SJCRH30 (cell line): Measurements from ENCODE around the gene SLC44A5. TPM values are rescaled to one million over a fixed set of nuclear protein-coding genes. Genes with fewer than 3 reads are reported as not detected.
"Not testable (repeated sequence)": the region's sequence is repeated elsewhere in the genome, so short reads cannot be mapped to it uniquely, and the experiment has no call there.

ENCODE experiments used
- DNase-seq, 2 experiments: peaks; one replicate each; pipeline ENCODE4 v3.0.0-alpha.2; 2015 to 2020
- H3K27ac ChIP-seq: fragments of 250-450 bp; sonication (Bioruptor Pico); 2 replicates; pipeline ENCODE4 v1.5.1; 2020; ENCODE audit warnings: mild to moderate bottlenecking, moderate library complexity
- H3K27me3 ChIP-seq: fragments of 250-450 bp; sonication (Bioruptor Pico); 2 replicates; pipeline ENCODE4 v1.5.1; 2020; ENCODE audit warnings: mild to moderate bottlenecking, moderate library complexity
- H3K36me3 ChIP-seq: fragments of 250-450 bp; sonication (Bioruptor Pico); 2 replicates; pipeline ENCODE4 v1.5.1; 2020; ENCODE audit warnings: mild to moderate bottlenecking, moderate library complexity
- H3K4me1 ChIP-seq: fragments of 250-450 bp; sonication (Bioruptor Pico); 2 replicates; pipeline ENCODE4 v1.5.1; 2020; ENCODE audit warnings: mild to moderate bottlenecking, moderate library complexity
- H3K4me3 ChIP-seq: fragments of 250-450 bp; sonication (Bioruptor Pico); 2 replicates; pipeline ENCODE4 v1.5.1; 2020; ENCODE audit warnings: mild to moderate bottlenecking, moderate library complexity
- H3K9me3 ChIP-seq: fragments of 250-450 bp; sonication (Bioruptor Pico); replicated peaks from 2 replicates; pipeline ENCODE4 v1.5.1; 2020; ENCODE audit warnings: mild to moderate bottlenecking, moderate library complexity
- total RNA-seq: library from RNA; depleted of rRNA; stranded (reverse); fragments of >200 nt; shearing (Covaris generic); gene quantifications from 2 replicates; pipeline ENCODE4 v1.2.3, GENCODE V29; 2014

The SLC44A5 gene
- total RNA-seq, 1 experiment from 2014 or later: 0.47 TPM

DNA sequence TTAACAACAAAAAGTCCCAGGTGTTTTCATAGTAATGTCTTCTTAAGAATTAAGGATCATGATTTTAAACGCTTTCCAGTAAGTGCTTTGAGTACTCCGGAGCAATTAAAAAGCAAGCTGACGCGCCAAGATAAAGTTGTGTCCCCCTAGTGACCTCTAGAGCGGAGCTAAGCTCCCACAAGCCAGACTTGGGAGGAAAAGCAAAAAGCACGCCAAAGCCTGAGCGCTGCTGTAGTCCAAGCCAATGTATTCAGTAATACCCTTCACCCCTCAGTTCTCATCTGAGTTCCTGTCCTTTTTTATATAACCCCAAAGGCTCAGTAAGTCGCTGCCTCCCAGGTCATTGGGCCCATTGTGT lies 3.5 kb upstream of the SLC44A5 start:
- no peak overlapping the region; the same call in 1 of the 2 replicates for H3K4me3 ChIP-seq
- H3K36me3 ChIP-seq: no peaks in the 10 kb centered on the region
- no peak overlapping the region for H3K27ac ChIP-seq
- DNase-seq: no peak
- H3K27me3 ChIP-seq: peaks cover 20% of the 10 kb centered on the region
- no peaks in the 10 kb centered on the region for H3K4me1 ChIP-seq
- H3K9me3 ChIP-seq: no peaks in the 10 kb centered on the region

DNA sequence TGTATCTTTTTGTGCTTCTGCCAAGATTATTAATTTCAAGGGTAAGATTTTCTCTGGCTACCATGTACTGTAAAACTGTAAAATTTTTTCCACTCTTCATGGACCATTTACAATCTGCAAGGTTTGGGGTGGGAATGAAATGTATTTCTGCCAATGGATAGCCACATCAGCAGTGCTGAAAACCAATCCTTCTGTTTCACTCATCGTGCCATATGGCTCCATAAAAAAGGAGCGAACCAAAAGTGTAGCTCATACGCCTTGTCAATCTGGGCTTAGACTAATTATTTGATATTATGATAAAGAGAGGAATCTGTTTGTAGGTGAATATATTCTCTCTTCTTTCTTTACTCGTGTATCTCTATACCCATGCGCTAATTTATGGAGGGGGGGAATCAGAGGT lies 3.0 kb upstream of the SLC44A5 start:
- H3K27ac ChIP-seq: no peak overlapping the region
- no peaks in the 10 kb centered on the region for H3K36me3 ChIP-seq
- no peaks in the 10 kb centered on the region for H3K4me1 ChIP-seq
- no peak for DNase-seq
- no peaks in the 10 kb centered on the region for H3K9me3 ChIP-seq
- no peak overlapping the region for H3K4me3 ChIP-seq
- H3K27me3 ChIP-seq: peaks cover 20% of the 10 kb centered on the region

DNA sequence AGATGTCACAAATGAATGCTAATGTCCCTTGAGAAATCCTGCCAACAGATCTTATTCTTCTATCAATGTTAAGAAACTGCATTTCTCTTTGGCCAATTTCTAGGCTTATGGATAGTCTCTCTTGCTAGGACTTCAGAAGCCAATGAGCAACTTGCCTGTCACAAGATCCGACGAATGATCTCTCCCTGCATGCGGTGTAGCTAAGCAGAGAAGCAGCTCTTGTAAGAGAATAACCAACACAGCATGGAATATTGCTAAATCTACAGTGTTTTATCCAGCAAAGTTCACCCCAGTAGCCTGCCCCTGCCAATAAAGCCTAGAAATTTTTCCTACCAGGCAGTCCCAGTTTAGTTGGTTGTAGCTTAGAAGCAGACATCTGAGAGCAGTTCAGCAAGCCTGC lies 2.1 kb upstream of the SLC44A5 start:
- Histone ChIP-seq H3K4me1 (no peaks in the 10 kb centered on the region), H3K27ac (no peak overlapping the region), H3K27me3 (peaks cover 20% of the 10 kb centered on the region), H3K9me3 (no peaks in the 10 kb centered on the region), H3K36me3 (no peaks in the 10 kb centered on the region), H3K4me3 (no peak overlapping the region)
- DNase-seq: no peak

GRCh38 chr1:75602486-75602885 lies 8.4 kb downstream of the SLC44A5 start:
- DNase-seq: no peak
- H3K36me3 ChIP-seq: no peaks in the 10 kb centered on the region
- no peak overlapping the region for H3K27ac ChIP-seq
- H3K4me3 ChIP-seq: no peak overlapping the region
- no peaks in the 10 kb centered on the region for H3K4me1 ChIP-seq
- H3K27me3 ChIP-seq: no peaks in the 10 kb centered on the region
- H3K9me3 ChIP-seq: no peaks in the 10 kb centered on the region

DNA sequence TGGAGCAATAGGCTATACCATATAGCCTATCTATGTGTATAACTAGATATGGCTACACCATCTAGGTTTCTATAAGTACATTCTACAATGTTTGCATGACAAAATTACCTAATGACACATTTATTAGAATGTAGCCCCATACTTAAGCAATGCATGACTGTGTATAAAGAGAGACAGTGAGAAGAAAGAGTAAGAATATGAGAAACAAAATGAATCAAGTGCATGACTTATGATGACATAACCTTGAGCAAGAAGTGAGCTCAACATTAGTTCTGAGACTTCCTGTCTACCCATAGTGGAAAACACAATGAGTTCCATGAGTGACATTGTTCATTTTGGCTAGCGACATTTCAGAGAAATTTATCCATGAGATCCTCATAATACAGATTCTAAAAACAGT lies 10.1 kb downstream of the SLC44A5 start:
- H3K27ac ChIP-seq: no peak overlapping the region
- H3K4me3 ChIP-seq: no peak overlapping the region
- DNase-seq: no peak
- no peaks in the 10 kb centered on the region for H3K36me3 ChIP-seq
- no peaks in the 10 kb centered on the region for H3K9me3 ChIP-seq
- no peaks in the 10 kb centered on the region for H3K4me1 ChIP-seq
- no peaks in the 10 kb centered on the region for H3K27me3 ChIP-seq

- no peak for DNase-seq
- Histone ChIP-seq H3K27me3 (no peaks in the 10 kb centered on the region), H3K36me3 (no peaks in the 10 kb centered on the region), H3K9me3 (no peaks in the 10 kb centered on the region), H3K4me1 (no peaks in the 10 kb centered on the region), H3K4me3 (no peak overlapping the region), H3K27ac (no peak overlapping the region)
These were observed 16.6 kb downstream of the SLC44A5 start for GRCh38 chr1:75594327-75594726.

DNA sequence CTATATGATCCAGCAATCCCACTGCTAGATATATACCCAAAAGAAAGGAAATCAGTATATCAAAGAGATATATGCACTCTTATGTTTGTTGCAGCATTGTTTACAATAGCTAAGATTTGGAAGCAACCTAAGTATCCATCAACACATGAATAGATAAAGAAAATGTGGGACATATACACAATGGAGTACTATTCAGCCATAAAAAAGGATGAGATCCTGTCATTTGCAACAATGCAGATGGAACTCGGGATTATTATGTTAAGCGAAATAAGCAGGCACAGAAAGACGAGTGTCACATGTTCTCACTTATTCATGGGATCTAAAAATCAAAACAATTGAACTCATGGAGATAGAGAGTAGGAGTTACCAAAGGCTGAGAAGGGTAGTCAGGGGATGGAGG lies 17.5 kb downstream of the SLC44A5 start:
- not testable (repeated sequence) for H3K4me3 ChIP-seq, DNase-seq, H3K27me3 ChIP-seq

GRCh38 chr1:75589637-75590036 lies 21.3 kb downstream of the SLC44A5 start:
- Histone ChIP-seq H3K36me3 (no peaks in the 10 kb centered on the region), H3K4me3 (no peak overlapping the region), H3K27ac (no peak overlapping the region), H3K4me1 (no peaks in the 10 kb centered on the region), H3K9me3 (no peaks in the 10 kb centered on the region), H3K27me3 (no peaks in the 10 kb centered on the region)
- no peak for DNase-seq

More for the DNA sequence above, 17.5 kb downstream of the SLC44A5 start:
- H3K36me3 ChIP-seq, H3K27ac ChIP-seq, H3K4me1 ChIP-seq, H3K9me3 ChIP-seq: not testable (repeated sequence)

DNA sequence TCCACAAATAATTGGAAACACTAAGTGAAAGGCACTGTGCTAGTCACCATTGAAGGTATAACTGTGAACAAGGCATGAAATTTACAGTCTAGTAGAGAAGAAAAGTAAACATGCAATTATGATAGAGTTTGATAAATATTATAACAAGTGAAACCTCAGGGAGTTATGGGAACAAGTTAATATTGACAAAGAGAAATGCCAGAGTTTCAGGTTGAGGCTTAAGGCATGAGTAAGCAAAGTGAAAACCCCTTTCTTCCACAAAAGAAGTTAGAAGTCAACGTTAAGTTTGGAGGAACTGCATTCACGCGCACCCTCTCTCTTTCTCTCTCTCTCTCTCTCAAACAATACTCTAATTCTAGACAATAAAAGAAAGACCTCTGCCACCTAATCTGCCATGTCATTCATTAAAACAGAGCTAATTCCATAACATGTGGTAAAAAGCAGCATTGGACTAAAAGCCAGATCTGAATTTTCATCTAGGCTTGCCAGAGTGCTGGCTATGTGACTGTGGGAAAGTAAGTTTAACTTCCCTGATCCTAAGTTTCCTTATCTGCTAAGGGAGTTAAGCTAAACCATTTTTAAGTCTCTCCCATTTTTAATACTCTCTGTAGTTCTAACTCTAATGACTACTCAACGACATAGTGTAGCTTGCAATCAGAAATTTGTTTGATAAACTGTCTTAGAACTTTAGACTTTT lies 22.0 kb downstream of the SLC44A5 start:
- Histone ChIP-seq H3K9me3 (no peaks in the 10 kb centered on the region), H3K4me1 (no peaks in the 10 kb centered on the region), H3K27me3 (no peaks in the 10 kb centered on the region), H3K4me3 (no peak overlapping the region), H3K27ac (no peak overlapping the region), H3K36me3 (no peaks in the 10 kb centered on the region)
- no peak for DNase-seq

DNA sequence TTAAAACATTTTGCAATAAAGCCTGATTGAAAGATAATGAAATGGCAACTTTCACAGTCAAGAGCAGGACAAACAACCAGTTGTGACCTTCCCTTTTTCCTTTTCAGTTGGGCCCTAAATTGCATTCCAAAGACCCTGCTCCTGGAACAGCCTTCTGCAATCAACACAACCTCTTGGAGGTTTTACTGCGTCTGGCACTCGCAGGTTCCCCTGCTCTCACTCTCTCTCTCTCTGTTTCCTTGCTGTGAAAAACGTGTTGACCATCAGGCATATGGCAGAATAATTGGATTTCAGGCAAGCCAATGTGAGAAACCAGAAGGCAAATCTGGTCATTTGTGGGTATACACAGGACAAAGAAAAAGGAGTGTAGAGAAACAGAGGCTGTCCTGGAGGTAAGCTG lies 23.2 kb downstream of the SLC44A5 start:
- Histone ChIP-seq H3K27ac (no peak overlapping the region), H3K4me3 (no peak overlapping the region), H3K9me3 (no peaks in the 10 kb centered on the region), H3K36me3 (no peaks in the 10 kb centered on the region), H3K4me1 (no peaks in the 10 kb centered on the region), H3K27me3 (no peaks in the 10 kb centered on the region)
- DNase-seq: no peak

- H3K27ac ChIP-seq: no peak overlapping the region
- no peaks in the 10 kb centered on the region for H3K36me3 ChIP-seq
- no peaks in the 10 kb centered on the region for H3K27me3 ChIP-seq
- H3K4me1 ChIP-seq: no peaks in the 10 kb centered on the region
- no peaks in the 10 kb centered on the region for H3K9me3 ChIP-seq
- no peak overlapping the region for H3K4me3 ChIP-seq
- no peak for DNase-seq
These were observed 27.6 kb downstream of the SLC44A5 start for GRCh38 chr1:75583282-75583681.

- no peak overlapping the region for H3K4me3 ChIP-seq
- no peaks in the 10 kb centered on the region for H3K27me3 ChIP-seq
- no peaks in the 10 kb centered on the region for H3K36me3 ChIP-seq
- DNase-seq: no peak
- no peak overlapping the region for H3K27ac ChIP-seq
- H3K4me1 ChIP-seq: no peaks in the 10 kb centered on the region
- H3K9me3 ChIP-seq: no peaks in the 10 kb centered on the region
These were observed 28.1 kb downstream of the SLC44A5 start for GRCh38 chr1:75582725-75583261.

DNA sequence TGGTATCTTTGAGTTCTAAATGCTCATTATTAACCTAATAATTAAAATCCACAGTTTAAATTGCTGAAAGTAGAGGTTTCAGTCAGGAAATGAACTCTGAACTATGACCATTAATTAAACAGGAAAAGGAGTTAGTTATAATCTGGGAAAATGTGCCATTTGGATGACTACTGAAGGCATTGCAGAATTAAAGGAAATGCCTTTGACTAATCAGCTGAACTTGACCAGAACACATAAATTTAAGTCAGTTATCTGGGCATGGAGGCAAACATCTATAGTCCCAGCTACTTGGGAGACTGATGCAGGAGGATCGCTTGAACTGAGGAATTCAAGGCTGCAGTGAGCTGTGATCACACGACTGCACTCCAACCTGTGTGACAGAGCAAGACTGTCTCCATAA lies 31.9 kb downstream of the SLC44A5 start:
- no peak overlapping the region for H3K4me3 ChIP-seq
- H3K36me3 ChIP-seq: no peaks in the 10 kb centered on the region
- DNase-seq: no peak
- H3K27me3 ChIP-seq: no peaks in the 10 kb centered on the region
- H3K27ac ChIP-seq: no peak overlapping the region
- no peaks in the 10 kb centered on the region for H3K9me3 ChIP-seq
- no peaks in the 10 kb centered on the region for H3K4me1 ChIP-seq

GRCh38 chr1:75575837-75576236 lies 35.1 kb downstream of the SLC44A5 start:
- H3K27me3 ChIP-seq: 0 out of 2 replicates have a peak, but pooled peaks cover 3% of the 10 kb centered on the region
- H3K36me3 ChIP-seq: no peaks in the 10 kb centered on the region
- no peaks in the 10 kb centered on the region for H3K4me1 ChIP-seq
- no peak overlapping the region for H3K4me3 ChIP-seq
- no peak for DNase-seq
- H3K27ac ChIP-seq: no peak overlapping the region
- no peaks in the 10 kb centered on the region for H3K9me3 ChIP-seq

GRCh38 chr1:75567191-75567590 lies 43.7 kb downstream of the SLC44A5 start:
- H3K4me1 ChIP-seq: no peaks in the 10 kb centered on the region
- no peak for DNase-seq
- no peak overlapping the region for H3K4me3 ChIP-seq

GRCh38 chr1:75559800-75560199 lies 51.1 kb downstream of the SLC44A5 start:
- Histone ChIP-seq H3K36me3 (no peaks in the 10 kb centered on the region), H3K4me3 (no peak overlapping the region), H3K27me3 (no peaks in the 10 kb centered on the region), H3K27ac (no peak overlapping the region), H3K4me1 (peaks cover 23% of the 10 kb centered on the region), H3K9me3 (no peaks in the 10 kb centered on the region)
- DNase-seq: peak; percentile 10 to 68

More at GRCh38 chr1:75567191-75567590, 43.7 kb downstream of the SLC44A5 start:
- Histone ChIP-seq H3K27ac (no peak overlapping the region), H3K9me3 (no peaks in the 10 kb centered on the region), H3K27me3 (0 out of 2 replicates have a peak, but pooled peaks cover 2% of the 10 kb centered on the region), H3K36me3 (no peaks in the 10 kb centered on the region)
